Neutrophil (primary cell): Measurements from ENCODE around the gene BCAS4.

Source experiments
- H3K27ac ChIP-seq: fragments of 200-600 bp; sonication (generic); 2 replicates; pipeline ENCODE4 v1.5.1; 2016; ENCODE audit warnings: mild to moderate bottlenecking, moderate library complexity
- H3K27me3 ChIP-seq: fragments of 200-600 bp; sonication (generic); 2 replicates; pipeline ENCODE4 v1.6.0; 2016; ENCODE audit warnings: mild to moderate bottlenecking
- H3K36me3 ChIP-seq: fragments of 200-600 bp; sonication (generic); 2 replicates; pipeline ENCODE4 v1.5.1; 2017
- H3K4me1 ChIP-seq, 2 experiments: fragments of 200-600 bp in 1 of 2; sonication (generic) in 1 of 2; 1 replicate in 1 of 2; 2 replicates in 1 of 2; pipeline versions ENCODE4 v1.5.1 to v1.6.1; 2013 to 2016; ENCODE audit warnings: low read depth in 1 of 2, low read length in 1 of 2, mild to moderate bottlenecking in 1 of 2, moderate library complexity in 1 of 2; ENCODE audit not compliant: control insufficient read depth in 1 of 2, insufficient read depth in 1 of 2
- H3K4me3 ChIP-seq, 2 experiments: fragments of 200-600 bp in 1 of 2; sonication (generic) in 1 of 2; 1 replicate in 1 of 2; 2 replicates in 1 of 2; pipeline ENCODE4 v1.5.1; 2013 to 2016; ENCODE audit warnings: low read depth in 1 of 2, low read length in 1 of 2, mild to moderate bottlenecking in 1 of 2, moderate library complexity in 1 of 2
- H3K9me3 ChIP-seq: fragments of 200-600 bp; sonication (generic); 2 replicates; pipeline ENCODE4 v1.5.1; 2016
- TF ChIP-seq, protein P1 (sequence below): fragments of 200-600 bp; sonication (generic); IDR thresholded peaks from 2 replicates; pipeline ENCODE4 v1.5.1; 2016; ENCODE audit warnings: antibody characterized with exemption

Gene BCAS4

DNA sequence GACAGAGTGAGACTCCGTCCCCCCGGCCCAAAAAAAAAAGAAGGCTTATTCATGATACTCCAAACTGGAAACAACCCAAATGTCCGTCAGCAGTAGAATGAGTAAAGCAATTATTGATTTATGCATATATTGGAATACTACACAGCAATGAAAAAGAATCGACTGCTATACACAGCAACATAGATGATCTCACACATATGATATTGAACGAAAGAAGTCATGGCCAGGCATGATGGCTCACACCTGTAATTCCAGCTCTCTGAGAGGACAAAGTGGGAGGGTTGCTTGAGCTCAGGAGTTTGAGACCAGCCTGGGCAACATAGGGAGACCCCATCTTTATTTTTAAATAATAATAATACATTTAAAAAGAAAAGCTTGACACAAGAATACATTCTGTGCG is 28.5 kb downstream of the BCAS4 start:
- H3K9me3 ChIP-seq = no peaks in the 10 kb centered on the region
- H3K36me3 ChIP-seq = no peaks in the 10 kb centered on the region
- no peaks in the 10 kb centered on the region for H3K27me3 ChIP-seq
- H3K27ac ChIP-seq = no peak overlapping the region
- H3K4me1 ChIP-seq = peaks cover 0 to 3% of the 10 kb centered on the region in 2 experiments
- H3K4me3 ChIP-seq = no peak overlapping the region
- TF ChIP-seq, protein P1, sequence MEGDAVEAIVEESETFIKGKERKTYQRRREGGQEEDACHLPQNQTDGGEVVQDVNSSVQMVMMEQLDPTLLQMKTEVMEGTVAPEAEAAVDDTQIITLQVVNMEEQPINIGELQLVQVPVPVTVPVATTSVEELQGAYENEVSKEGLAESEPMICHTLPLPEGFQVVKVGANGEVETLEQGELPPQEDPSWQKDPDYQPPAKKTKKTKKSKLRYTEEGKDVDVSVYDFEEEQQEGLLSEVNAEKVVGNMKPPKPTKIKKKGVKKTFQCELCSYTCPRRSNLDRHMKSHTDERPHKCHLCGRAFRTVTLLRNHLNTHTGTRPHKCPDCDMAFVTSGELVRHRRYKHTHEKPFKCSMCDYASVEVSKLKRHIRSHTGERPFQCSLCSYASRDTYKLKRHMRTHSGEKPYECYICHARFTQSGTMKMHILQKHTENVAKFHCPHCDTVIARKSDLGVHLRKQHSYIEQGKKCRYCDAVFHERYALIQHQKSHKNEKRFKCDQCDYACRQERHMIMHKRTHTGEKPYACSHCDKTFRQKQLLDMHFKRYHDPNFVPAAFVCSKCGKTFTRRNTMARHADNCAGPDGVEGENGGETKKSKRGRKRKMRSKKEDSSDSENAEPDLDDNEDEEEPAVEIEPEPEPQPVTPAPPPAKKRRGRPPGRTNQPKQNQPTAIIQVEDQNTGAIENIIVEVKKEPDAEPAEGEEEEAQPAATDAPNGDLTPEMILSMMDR = no peak

DNA sequence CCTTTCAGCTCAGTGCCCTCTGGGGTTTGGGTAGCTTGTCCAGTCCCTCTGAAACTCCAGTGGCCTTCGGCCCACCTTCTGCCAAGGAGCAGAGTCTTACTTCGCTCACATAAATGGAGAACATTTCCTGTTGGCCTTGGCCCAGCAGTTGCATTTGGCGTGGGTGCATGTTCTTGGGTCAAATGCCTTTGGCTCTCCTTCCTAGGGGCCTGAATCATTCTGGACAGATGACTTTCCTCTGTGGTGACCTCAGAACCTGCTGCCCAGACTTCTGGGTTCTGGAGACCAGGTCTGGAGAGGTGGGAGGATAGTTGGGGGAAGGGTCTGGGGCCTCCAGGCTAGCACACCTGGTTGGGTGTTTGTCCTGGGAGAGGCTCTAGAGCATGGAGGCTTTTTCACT is 29.3 kb downstream of the BCAS4 start:
- H3K4me3 ChIP-seq = no peak overlapping the region

DNA sequence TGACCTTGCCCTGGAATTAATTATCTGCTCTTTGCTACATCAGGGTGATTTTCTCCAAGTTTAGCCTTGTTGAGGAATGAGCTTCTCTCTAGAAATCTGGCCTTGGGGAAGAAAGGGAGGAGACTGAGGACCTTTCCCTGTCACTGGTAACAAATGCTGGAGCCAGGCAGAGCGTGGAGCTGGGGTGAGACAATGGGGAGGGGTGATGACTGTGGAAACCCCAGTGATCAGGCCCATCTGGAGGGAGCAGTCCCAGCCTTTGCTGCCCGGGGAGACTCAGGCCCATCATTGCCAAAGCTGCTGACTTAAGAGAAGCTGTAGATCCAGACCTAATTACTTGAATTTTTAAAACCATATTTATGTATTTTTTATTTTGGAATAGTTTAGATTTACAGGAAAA is 31.3 kb downstream of the BCAS4 start:
- no peaks in the 10 kb centered on the region for H3K4me1 ChIP-seq
- no peaks in the 10 kb centered on the region for H3K27me3 ChIP-seq
- no peak overlapping the region for H3K4me3 ChIP-seq
- H3K27ac ChIP-seq = no peak overlapping the region
- TF ChIP-seq, protein P1 = no peak
- H3K9me3 ChIP-seq = no peaks in the 10 kb centered on the region
- no peaks in the 10 kb centered on the region for H3K36me3 ChIP-seq

More for the DNA sequence above, 29.3 kb downstream of the BCAS4 start:
- H3K27me3 ChIP-seq = no peaks in the 10 kb centered on the region
- H3K9me3 ChIP-seq = no peaks in the 10 kb centered on the region
- no peaks in the 10 kb centered on the region for H3K36me3 ChIP-seq
- H3K27ac ChIP-seq = no peak overlapping the region
- TF ChIP-seq, protein P1 = no peak
- no peaks in the 10 kb centered on the region for H3K4me1 ChIP-seq

DNA sequence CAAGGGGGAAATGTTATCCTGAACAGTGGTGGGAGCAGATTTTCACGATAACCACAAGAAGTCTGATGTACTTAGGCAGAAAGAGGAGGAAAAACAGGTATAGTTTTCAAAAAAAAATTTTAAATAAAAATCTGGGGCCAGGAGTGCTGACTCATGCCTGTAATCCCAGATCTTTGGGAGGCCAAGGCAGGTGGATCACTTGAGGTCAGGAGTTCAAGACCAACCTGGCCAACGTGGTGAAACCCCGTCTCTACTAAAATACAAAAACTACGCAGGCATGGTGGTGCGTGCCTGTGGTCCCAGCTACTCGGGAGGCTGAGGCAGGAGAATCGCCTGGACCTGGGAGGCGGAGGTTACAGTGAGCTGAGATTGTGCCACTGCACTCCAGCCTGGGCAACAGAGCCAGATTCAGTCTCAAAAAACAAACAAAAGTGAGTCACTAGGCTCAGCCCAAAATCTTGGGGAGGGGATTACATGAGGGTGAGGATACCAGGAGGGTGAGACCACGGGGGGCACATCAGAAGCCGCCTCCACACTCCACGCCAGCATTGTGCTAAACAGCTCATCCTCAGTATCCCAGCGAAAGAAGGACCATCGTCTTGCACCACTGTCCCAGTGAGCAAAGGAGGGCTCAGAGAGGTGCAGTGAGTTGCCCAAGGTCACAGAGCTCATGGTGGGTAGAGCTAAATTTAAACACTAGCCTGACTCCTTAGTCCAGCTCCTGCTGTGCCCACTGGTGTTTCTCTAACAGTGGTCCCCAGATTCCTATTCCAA is 33.7 kb downstream of the BCAS4 start:
- TF ChIP-seq, protein P1 = no peak
- H3K36me3 ChIP-seq = no peaks in the 10 kb centered on the region

DNA sequence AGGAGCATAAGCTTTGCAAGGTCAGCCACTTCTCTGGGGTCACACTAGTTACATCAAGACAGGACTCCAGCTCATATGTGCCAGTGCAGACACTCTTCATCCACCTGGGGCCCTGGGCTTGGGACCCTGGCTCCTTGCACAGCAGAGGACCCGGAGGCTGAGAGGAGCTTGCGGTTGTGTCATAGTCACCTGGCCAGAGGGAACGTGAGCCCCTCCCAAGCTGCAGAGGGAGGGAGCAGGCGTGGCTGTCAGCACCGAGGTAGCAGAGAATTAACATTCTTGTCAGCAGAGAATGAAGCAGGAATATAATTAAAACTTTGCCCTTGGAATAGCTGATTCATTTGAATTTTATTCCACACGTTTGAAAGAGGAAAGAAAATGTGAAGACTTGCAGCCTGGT is 36.8 kb downstream of the BCAS4 start:
- Histone ChIP-seq H3K36me3 (no peaks in the 10 kb centered on the region), H3K27me3 (no peaks in the 10 kb centered on the region)

More for the DNA sequence above, 33.7 kb downstream of the BCAS4 start:
- Histone ChIP-seq H3K27ac (no peak overlapping the region), H3K4me1 (no peaks in the 10 kb centered on the region), H3K4me3 (no peak overlapping the region), H3K27me3 (no peaks in the 10 kb centered on the region), H3K9me3 (no peaks in the 10 kb centered on the region)

More for the DNA sequence above, 36.8 kb downstream of the BCAS4 start:
- TF ChIP-seq, protein P1 = no peak
- Histone ChIP-seq H3K9me3 (no peaks in the 10 kb centered on the region), H3K4me3 (no peak overlapping the region), H3K4me1 (no peaks in the 10 kb centered on the region), H3K27ac (no peak overlapping the region)
